GM19467 (cell line): Measurements from ENCODE around the gene USPL1.
"Not testable (repeated sequence)": the region's sequence is repeated elsewhere in the genome, so short reads cannot be mapped to it uniquely, and the experiment has no call there.

ENCODE experiments used
- ATAC-seq: cut with Tn5 transposase; IDR thresholded peaks from one replicate; pipeline ENCODE4 v1.9.1; 2021; ENCODE audit warnings: mild to moderate bottlenecking, moderate library complexity; ENCODE audit not compliant: unreplicated experiment

Gene USPL1

GRCh38 chr13:30615866-30616541 is 1.7 kb upstream of the USPL1 start:
- no peak for ATAC-seq

GRCh38 chr13:30616927-30617314 is 799 bp upstream of the USPL1 start:
- peak; percentile 15 for ATAC-seq

- no peak for ATAC-seq
Observed at GRCh38 chr13:30618186-30618929, 638 bp downstream of the USPL1 start.

DNA sequence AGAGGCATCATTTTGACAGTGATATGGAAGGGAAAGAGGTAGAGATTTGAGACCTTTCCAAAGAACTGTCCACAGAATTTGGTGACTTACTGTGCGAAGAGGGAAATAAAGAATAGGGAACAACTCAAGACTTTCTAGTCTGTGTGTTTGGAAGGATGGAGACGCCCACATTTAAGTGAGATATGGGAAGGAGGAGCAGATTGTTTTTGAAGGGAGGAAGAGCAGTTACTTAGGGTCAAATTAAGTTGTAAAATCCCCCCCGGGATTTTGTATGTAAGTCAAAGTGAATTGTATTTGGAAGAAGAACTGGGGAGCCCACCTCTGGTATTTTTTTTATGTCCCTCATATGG is 1.2 kb downstream of the USPL1 start:
- ATAC-seq = no peak

DNA sequence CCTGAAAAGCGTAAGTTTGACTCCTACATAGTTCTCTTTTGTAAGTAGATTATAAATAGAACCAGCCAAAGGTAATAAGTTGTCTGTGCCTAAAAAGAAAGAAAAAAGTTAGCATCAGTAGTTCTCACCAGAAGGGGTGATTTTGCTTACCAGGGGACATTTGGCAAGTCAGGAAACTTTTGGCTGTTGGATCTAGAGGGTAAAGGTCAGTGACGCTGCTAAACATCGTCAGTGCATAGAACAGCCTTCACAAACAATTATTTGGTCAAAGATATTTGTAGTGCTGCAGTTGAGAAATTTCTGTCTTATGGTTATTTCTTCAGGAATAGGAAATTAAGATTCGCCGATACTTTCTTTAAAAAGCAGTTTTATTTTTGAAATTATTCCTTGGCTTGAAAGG is 2.0 kb downstream of the USPL1 start:
- ATAC-seq = no peak

- ATAC-seq = no peak
Observed at GRCh38 chr13:30620941-30621340, 3.2 kb downstream of the USPL1 start.

DNA sequence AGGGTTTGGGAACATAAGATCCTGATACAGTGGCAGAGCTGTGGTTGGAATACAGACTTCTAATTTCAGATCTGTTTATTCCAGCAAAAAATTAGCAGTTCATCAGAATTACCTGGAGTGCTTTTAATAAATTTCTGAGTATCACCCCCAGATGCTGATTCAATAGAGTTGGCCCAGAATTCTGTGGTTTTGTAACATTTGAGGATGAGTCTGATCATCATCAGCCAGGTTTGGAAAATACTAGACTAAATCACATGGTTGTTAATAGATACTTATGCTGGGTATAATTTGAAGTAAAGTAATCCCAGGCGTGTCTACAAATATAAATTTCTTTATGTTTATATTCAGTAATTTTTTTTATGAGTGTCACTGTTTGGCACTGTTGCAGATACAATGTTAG is 4.8 kb downstream of the USPL1 start:
- no peak for ATAC-seq

DNA sequence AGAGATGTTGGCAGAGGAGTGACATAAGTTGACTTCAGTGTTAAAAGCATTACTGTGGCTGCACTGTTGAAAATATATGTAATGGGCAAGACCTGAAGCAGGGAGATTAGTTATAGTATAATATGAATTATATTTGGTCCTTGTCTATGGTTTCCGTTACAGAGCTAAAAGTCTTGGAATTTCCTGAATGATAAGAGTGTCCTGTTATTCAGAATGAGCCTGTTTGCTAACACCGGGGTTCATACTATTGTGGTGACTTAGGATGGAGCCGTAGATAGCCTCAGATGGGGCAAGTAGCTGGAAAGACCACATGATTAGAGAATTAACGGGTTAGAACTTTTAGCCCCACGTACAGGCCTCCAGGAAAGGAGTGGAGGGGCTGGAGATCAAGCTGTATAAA is 5.7 kb downstream of the USPL1 start:
- no peak for ATAC-seq

DNA sequence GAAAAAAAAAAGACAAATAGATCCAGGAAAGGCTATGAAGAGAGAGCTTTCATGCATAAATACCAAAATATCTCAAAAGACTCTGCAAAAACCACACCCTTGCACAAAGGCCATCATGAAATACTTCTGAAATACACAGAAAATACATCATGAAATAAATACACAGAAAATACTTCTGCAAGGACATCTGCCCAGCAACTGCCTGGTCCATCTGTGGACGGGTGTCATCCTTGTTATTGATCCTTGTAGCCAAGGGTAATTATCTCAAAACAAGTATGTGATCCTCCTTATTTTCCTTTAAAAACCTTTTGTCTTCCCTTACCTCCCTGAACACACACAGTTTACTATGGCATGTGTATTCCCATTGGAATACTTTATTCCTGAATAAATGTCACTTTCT is 6.9 kb downstream of the USPL1 start:
- no peak for ATAC-seq

DNA sequence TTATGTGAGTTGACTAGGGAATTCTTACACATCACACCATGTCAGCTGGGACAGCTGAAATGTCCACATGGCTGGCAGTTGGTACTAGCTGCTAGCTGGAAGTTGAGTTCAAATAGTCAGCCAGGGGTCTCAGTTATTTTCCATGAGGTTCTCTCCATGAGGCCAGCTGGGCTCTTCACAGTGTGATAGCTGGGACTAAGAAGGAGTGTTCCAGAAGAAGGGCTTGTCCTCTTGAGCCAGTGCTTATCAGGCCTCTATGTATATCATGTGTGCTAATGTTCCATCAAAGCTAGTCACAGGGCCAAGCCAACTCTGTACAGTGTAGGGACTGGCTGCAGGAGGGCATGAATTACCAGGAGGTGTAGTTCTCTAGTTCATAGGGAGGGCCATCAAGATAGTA is 11.8 kb downstream of the USPL1 start:
- no peak for ATAC-seq

GRCh38 chr13:30633861-30634260 is 16.1 kb downstream of the USPL1 start:
- ATAC-seq = no peak

GRCh38 chr13:30634838-30635237 is 17.1 kb downstream of the USPL1 start:
- ATAC-seq = no peak

- no peak for ATAC-seq
Observed at GRCh38 chr13:30638301-30638700, 20.6 kb downstream of the USPL1 start.

DNA sequence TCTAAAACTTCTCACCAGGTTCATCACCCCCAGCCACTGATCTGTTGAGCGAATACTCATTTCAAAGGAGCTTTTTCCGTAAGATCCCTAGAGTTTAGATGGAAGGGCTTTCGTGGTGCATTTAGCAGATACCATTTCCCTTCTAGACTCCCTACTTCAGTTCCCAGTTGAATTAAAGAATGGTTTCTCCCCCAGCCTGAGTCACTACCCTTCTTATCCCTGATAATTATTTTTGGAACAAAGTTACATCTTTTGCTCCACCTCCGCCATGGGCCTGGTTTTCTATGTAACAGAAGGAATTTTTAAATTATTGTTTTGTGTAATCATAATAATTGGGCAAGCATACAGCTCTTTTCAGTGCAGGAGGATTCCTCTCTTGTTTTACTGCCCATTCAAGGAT is 22.0 kb downstream of the USPL1 start:
- no peak for ATAC-seq

- ATAC-seq = not testable (repeated sequence)
Observed at GRCh38 chr13:30641173-30641572, 23.5 kb downstream of the USPL1 start.

DNA sequence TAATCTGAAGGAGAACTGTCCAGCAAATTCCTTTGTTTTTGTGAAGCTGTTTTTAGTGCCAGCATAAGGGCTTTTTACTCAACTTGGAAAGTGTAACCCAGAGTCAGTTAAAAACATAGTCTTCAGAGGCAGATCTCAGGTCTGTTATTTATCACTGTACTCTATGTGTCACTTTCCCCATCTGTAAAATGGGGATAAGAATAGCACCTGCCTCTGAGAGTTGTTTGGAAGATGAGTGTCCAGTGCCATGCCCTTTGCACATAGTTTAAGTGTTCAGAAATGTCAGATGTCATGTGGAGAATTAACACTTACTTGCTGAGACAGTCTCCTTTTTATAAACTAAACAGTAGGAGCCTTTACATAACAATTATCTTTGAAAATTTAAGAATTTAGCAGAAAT is 27.9 kb downstream of the USPL1 start:
- ATAC-seq = no peak

GRCh38 chr13:30647420-30647819 is 29.7 kb downstream of the USPL1 start:
- no peak for ATAC-seq

DNA sequence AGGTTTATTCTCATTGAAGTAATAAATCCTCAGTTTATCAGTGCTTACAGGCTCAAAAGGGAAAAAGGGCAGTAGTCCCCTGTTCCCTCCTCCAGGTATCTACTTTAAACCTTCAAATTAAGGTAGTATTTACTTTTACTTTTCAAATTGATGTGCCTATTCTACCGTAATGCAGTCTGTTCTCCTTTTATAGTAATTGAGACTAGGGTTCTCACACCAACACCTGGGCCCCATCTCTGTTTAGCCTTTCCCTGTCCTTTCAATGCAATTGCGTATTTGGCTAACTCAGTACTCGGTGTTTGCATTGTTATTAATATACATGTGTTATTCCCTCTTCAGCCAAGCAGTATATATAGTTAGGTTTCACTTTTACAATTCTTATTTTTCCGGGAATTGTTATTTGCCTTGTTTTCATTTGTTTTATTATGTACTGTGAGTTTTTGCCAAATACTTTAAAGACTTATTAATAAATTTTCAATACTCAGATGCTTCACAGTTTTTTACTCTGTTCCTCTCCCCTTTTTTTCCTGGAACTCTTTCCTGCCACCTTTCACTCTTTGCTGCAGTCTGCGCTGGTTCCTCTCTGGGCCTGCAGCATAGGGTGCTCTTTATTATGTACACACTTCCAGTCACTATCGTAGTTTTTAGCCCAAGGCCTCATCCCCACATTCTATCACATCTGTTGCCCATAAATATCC is 30.3 kb downstream of the USPL1 start:
- no peak for ATAC-seq

DNA sequence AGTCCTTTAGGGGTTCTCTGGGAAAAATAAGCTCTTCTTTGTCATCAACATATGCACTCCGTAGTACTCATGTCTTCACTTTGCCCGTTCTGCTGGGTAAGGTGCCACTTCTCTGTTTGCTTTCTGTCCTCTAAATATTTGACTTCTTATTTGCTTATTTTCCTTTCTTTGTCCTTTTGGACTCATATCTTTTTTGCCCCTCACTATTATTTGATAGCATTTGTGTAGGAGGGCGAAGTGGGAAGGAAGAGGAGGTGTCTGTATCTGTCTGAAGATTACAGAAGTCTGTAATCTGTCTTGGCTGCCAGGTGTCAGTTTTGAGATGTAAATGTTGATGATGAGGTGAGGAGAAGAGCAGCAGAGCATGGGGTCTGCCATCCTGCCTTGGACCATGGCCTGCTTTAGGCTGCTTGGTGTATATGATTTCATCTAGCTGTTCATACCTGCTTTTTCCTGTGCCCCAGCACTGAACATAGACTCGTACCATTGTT is 30.8 kb downstream of the USPL1 start:
- ATAC-seq = no peak

- not testable (repeated sequence) for ATAC-seq
Observed at GRCh38 chr13:30651648-30652047, 33.9 kb downstream of the USPL1 start.

DNA sequence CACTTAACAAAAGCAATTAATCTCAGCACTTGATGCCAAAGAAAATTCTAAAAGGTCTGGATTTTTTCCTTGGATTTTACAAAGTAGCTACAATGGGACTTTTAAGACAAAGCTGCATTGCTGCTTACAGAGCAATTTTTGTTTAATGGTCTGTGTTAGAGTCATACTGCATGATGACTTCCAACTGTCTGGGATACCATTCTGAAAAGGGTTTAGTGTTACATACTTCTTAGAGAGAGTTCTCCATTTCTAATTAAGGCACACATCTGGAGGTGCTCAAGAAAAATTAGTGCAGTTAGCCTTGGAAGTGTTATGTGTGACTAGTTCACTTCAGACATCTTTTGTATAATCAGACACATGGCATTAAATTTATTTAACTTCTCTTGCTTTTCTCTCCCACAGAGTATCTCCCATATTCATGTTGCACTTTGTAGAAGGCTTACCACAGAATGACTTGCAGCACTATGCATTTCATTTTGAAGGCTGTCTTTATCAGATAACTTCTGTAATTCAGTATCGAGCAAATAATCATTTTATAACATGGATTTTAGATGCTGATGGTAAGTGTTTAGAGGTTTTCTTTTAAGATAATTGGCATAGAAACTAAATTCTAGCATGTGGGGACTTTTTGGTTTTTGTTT is 35.1 kb downstream of the USPL1 start:
- no peak for ATAC-seq

GRCh38 chr13:30654430-30654829 is 36.7 kb downstream of the USPL1 start:
- no peak for ATAC-seq
